NCI-H187 treated with DMSO at 0.1 percent for 48 hours (cell line): ENCODE results near the gene MALRD1.

ENCODE experiments used
- DNase-seq: peaks from one replicate; lab custom pipeline; 2025; lab: John Stamatoyannopoulos, UW

Gene MALRD1

DNA sequence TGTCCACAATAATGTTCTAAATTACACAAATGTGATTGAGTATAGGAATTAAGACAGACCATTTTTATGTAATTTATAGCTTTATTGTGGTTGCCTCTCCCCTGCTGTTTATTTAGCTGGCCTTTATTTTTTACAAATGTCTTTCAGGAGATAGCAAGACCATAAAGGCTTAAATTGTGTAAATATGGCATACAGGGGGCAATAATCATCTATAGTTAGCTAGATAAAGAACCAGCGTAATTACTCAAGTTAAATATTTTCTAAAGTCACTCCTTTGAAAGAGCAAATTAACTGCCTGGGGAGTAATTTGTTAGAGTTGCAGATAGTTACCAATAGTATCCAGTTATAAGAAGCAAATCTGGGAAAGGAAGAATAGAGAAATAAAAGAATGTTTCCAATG is at the start of gene MALRD1:
Gene MALRD1, plus strand, starts transcription at position 313 of the 400 bp plus-strand sequence. CDS start 138 bp downstream, outside the sequence.
- no peak for DNase-seq

DNA sequence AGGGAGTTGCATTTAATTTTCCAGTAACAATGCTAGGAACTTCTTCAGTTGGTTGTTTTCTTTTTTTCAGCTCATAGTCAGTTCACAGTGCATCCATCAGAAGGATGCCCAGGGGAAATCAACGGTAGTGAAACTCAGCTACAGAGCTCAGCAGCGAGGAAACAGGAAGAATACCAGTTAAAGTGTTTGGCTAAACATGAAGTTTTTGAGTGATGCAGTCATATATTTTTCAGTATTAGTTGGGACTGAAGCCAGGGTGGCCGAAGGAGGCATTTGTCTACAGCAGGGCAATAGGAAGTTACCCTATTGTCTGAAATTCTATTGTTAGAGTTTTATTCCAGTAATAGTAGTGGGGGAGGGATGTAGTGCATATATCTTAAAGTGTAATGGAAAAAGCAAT is 45.3 kb upstream of the MALRD1 start:
- DNase-seq = no peak

DNA sequence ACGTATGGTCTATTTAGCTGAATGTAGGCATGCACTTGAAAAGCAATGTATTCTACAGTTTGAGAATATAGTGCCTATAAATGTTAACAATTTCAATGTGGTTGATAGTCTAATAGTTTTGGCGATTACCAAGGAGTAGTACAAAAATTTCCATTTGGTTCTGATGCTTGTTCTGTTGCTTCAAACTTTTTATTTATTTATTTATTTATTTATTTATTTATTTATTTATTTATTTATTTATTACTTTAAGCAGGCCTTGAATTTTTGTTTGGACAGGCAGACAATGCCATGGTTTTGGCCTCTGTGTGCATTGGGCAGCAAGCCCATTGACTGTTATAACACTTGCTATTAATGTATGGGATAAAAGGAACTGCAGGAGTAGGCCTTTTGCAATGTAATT is 36.5 kb upstream of the MALRD1 start:
- no peak for DNase-seq

DNA sequence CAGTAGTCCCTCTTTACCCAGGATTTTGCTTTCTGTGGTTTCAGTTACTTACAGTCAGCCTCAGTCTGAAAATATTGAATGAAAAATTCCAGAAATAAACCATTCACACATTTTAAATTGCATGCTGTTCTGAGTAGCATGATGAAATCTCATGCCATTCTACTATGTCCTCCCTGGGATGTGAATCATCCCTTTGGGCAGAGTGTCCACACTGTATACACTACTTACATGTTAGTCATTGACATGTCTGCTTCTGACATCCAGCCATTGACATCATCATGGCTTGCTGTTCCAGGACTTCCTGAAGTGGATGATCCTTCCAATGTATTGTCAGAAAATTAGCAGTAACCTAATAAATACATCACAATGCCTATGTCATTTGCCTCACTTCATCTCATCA is 34.6 kb upstream of the MALRD1 start:
- DNase-seq = no peak

DNA sequence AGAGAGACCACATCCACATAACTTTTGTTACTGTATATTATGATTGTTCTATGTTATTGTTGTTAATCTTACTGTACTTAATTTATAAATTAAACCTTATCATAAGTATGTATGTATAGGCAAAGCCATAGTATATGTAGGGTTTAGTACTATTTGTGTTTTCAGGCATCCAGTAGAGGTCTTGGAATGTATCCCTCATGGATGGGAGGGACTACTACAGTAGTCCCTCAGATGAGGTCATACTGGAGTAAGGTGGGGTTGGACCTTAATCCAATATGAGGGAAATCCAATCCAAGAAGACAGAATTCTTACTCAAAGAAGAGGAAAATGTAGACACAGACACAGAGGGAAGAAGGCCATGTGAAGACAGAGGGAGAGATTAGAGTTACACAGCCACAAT is 34.1 kb upstream of the MALRD1 start:
- no peak for DNase-seq

DNA sequence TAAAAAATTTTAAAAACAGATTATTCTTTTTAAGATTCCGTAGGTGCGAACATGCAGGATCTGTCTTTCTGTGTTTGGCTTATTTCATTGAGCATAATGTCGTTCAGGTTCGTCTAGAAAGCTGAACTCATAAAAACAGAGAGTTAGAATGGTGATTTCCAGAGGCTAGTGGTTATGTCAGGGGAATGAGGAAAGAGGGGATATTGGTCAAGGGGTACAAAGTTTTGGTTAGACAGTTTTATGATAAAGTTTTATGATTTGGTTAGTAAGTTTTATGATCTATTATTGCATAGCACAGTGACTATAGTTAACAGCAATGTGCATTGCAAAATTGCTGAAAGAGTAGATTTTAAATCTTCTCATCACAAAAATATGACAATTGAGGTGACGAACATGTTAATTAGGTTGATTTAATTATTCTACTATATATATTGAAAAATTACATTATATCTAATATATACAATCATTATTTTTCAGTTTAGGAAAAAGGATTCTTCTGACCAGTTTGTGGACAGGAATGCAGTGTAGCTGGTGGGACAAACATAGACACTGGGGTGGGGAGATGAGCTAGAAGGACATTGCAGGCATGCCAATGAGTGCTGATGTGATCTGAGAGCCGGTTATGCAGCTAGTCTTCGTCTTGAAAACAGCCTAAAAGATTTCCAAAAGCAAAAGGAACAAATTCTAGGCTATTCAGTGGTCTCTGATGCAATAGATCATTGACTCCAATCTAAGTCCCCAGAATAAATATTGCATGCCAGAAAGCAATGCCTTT is 31.3 kb upstream of the MALRD1 start:
- DNase-seq = no peak

DNA sequence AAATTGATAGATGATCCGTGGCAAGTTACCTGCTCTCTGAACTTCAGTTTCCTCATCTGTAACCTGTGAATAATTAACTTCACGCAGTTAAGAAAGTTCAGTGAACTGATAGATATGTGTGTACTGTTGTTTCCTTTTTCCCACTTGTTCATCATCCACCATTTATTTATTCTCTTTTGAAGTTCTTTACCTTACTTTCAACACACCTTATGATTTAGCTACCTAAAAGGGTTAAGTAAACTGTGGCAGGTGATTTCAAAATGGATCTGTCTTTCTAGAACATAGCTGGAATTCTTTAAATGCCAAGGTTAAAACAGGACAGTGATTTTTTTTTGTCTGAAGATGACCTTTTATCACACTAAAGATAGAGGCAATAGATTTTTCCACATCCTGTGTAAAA is 27.4 kb upstream of the MALRD1 start:
- DNase-seq = no peak

DNA sequence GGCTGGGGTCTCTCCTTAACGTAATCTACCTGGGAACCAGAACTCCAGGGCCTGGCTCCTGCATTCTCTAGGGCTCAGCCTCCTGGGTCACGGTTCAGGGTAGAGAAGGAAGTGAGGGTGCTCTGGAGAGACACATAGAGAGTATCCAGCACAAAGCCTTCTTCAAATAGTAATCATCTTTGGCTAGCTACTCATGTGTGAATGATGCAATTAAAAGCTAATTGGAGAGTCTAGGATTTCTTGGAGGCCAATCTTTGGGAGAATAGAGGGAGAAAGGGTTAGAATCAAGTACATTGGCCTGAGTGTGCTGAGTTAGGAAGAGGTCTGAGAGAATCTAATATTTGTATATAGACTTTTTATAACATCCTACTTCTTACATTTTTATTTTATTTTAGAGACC is 24.0 kb upstream of the MALRD1 start:
- no peak for DNase-seq

DNA sequence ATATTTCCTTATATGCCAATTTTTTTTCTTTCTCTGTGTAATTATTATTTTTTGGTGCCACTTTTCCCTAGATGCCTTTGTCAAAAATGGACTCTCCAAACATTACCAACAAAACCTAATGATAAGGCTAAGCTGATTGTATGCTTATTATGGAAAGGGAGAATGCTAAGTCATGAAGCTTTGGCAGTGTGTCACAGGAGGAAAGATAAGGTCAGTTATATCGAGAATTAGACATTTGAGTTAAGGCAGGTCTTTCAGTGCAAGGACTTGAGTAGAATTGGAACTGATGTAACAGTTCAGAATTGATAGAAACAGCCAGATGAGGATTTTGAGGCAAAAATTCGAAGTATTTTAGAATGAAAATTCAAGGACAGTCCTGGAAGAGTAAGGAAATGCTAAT is 16.8 kb upstream of the MALRD1 start:
- no peak for DNase-seq

DNA sequence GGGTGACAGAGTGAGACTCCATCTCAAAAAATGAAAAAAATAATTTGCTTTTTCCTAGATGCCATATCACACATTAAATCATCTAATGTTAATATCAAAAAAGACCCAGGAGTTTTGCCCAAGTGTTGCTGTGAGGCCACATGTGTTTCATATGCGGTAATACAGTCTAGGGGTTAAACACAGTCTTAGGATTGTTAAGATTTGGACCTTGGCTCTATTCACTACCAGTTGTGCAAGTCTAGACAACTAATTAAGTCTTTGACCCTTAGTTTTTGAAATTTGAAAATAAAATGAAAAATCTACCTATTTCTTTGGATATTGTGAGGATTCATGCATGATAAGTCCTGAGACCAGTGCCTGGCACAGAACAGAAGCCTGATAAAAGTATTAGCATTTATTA is 14.9 kb upstream of the MALRD1 start:
- no peak for DNase-seq

DNA sequence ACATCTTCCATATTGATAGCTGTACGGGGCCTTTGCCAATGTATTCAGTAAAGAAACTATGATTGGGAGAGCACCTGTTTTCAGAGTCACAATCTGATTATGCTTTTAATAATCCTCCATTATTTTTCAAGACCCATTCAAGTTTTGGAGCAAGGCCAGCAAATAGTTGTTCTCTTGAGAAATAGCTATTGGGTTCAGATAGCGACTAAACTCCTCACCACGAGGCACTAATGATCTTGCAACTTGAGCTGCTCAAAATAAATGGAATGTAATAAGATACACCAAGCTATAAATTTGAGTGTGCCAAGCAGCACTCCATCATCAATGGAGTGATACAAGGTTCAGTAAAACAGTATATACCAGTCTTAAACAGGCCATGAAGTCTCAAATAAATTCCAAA is 7.4 kb upstream of the MALRD1 start:
- no peak for DNase-seq

DNA sequence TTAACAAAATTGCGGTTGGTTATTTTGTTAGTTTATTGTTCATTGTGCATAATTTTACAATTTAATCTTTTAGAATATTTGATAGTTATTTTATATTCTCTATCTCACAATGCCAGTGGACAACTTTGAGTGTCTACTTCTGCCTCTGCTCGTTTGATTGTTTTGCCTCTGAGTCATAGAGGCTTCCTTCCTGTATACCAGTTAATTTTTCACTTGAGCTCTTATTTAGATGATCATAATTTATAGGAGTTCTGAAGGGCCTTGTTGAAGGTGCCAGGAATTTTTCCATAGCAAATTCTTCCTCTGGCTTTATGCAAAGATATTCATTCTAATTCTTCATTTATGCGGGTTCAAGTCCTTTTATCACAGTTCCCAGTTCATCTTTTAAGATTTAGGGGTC is 5.2 kb upstream of the MALRD1 start:
- no peak for DNase-seq

DNA sequence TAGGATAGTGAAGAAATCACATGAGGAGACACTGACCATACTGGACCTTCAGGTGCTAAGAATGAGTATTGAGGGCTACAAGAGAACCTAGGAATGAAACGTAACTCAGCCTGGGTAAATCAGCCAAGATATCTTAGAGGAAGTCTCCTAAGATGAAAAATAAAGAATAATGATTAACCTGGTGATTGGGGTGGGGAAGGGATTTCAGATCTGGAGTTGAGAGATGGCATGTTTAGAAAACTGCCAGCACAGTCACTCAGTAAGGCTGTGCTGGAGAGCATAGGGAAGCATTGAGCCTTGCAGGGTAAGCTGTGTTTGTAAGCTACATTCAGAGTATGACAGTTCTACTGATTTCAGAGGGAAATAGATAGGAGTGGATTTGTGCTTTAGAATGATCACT is 1.9 kb upstream of the MALRD1 start:
- no peak for DNase-seq

DNA sequence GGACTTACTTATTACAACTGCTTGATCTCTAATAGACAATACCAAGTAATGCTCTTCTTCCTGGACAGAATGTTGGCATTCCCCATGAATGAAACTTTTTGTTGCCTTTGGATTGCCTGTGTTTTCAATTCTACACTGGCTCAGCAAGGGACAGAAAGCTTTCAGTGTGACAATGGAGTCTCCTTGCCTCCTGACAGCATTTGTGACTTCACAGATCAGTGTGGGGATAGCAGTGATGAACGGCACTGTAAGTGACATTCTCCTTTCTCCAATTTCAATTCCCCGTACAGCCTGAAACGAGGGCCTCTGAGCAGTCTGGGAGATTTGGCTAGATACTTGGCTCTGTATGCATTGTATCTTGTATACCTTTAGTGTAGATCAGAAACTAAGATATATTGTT is 290 bp downstream of the MALRD1 start:
- no peak for DNase-seq

DNA sequence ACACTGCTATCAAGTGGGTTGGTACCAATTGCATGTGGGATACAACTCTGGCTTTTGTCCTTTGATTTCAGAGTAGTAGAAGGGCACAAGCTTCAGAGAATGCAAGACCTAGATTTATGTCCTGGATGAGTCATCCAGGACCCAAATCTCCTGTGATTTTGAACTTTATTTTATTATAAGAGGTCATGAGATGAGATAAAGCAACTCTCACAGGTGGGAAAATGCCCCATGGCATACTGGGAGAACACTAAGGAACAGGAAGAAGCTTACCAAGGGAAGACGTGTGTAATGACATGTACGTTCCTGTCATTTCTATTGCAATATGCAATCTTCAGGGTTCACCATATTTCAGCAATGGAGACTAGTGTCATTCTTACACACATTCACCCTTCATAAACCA is 966 bp downstream of the MALRD1 start:
- no peak for DNase-seq

DNA sequence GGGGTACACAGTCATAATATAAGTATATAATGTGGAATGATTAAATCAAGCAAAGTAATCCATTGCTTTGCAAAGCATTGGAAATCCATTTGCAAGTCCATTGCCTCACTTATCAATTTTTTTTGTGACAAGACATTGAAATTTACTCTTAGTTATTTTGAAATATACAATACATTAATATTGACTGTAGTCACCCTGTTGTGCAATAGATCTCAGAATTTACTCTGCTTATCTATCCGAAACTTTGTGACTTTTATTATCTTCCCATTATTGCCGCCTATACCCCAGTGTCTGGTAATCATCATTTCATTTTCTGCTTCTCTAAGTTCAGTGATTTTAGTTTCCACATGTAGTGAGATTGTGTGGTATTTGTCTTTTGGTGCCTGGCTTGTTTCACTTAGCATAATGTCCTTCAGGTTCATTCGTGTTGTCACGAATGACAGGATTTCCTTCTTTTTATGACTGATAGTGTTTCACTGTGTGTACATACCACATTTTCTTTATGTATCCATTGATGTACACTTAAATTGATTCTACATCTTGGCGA is 5.8 kb downstream of the MALRD1 start:
- DNase-seq = no peak

DNA sequence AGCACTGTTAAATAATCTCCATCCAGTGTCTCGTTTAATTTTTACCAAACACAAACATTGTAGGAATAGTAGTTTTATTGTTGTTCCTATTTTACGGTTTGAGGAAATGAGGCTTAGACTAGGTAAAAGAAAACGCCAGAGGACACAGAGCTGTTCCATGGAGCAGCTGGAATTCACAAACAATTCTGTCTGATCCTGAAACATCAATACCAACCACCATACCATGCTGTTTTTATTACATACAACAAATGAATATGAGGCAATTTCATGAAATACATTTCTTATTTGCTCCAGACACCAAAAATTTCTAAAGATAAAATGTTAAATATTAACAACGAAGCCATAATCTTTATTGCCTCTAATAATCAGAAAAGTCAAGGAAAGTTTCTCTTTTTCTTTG is 9.4 kb downstream of the MALRD1 start:
- DNase-seq = no peak

DNA sequence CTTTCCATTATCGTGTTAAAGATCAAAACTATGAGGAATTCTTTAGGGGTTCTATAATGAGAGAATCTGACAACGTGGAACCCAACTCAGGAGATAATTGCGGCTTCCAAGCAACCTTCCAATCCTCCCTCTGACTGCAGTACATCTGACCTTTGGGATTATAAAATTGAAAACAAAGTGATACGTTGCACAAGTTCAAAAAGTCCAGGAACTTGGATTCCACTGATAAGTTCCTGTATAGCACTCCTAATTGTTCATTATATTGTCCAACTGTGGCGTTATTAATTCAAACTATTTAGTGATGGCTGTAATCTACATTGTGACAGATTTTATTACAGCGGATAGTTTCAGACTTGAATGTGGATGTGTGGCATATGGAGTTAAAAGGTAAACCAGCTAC is 15.4 kb downstream of the MALRD1 start:
- DNase-seq = no peak

DNA sequence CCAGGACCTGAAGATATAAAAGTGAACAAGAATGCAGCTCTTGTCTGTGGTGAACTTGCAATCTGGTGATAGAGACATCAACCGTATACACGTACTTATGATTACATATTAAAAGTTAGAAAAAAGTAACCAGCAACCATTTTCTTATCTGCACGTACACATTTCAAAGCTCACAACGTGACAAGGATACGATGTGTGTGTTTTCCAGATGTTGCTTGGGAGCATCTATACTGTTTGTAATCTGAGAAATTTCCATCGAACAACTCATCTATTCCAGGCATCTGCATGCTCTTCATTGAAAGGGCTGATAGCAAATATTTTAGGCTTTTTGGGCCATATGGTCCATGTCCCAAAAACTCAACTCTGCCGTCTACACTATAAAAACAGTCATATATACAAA is 23.3 kb downstream of the MALRD1 start:
- DNase-seq = no peak

DNA sequence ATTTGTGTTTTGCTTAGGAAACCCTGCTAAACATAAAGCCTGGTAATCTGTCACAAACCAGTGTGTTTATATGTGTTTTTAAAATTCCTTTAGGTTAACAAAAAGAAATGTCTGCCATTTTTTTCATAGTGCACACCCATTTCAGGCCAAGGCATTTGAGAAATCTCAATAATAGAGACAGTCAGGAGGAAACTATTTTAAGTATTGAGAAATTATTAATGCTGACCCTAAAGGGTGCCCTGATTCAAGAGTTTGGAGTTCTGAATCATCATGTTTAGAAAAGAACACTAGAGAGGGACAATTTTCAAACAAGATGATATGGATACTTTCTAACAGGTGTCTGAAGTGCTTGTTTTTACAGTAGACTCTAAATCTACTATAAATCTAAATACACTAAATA is 28.7 kb downstream of the MALRD1 start:
- no peak for DNase-seq

DNA sequence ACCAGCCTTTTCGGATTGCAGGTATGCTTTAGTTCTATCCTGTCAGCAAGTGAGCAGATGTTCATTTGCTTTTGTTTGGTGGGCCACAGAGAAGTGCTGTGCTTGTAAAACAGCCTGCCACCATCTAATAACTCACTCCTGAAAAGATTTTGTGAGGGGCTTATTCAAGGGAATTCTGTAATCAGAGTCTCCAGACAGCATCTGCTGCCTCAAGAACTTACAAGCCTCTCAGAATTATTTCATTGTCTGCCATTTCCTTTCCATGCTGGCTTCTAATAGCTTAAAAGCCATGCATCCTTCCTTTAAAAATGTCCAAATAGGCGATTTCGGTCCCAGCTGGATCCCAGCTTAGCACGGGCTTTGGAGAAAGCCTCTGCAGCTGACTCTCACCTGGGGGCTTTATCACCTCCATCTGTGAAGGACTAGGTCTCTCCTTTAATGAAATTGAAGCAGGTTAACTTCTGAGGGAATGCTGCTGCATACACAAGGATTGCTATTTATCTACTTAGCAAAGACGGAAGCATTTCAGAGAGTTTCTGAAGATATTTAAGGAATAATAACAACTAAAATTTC is 48.0 kb downstream of the MALRD1 start:
- DNase-seq = no peak

DNA sequence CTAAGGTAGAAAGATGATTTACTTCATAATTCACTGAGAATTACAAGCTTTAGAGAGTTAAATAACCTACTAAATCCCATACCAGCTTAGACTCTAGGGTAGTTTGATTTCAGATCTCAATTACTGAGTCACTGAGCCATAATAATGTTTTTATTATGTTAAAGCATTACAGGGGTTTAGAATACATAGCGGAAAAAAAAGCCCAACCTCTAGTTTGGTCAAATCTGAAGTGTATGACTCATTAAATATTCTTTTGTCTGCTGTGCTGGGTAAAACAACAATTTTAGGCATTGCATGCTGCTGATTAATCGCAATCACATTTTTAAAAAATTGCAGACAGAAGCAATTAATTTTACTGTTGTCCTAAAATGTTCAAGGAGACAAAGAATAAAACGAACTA is 48.5 kb downstream of the MALRD1 start:
- DNase-seq = no peak

DNA sequence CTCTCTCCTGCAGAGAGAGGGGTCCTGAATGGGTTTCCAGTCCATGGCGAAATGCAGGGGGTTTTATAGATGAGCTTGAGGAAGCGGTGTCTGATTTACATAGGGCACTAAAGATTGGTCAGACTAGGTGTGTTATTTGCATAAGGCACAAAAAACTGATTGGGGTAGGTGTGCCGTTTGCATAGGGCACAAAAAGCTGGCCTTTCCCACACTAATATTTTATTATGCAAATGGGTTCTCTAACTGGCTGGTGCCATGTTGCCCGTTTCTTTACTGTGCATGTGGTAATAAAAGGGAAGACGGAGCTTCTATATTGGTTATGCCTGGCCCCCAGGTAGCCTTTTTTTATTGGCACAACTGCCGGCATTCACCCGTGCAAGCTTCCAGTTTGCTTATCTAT is 50.2 kb downstream of the MALRD1 start:
- DNase-seq = no peak

DNA sequence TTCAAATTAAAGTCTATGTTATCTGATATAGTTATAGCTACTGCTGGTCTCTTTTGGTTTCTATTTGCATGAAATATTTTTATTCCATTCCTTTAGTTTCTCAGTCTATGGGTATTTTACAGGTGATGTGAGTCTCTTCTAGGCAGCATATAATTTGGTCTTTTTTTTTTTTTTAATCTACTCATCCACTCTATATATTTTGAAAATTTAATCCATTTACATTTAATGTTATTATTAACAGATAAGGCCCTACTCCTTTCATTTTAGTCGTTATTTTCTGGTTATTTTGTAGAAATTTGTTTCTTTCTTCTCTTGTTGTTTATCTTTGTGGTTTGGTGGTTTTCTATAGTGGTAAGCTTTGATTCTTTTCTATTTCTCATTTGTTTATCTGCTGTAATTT is 58.8 kb downstream of the MALRD1 start:
- no peak for DNase-seq
